SW 1271 (cell line): ENCODE results near the gene OBP2B.
A peak's percentile ranks its signal among the peaks of the same experiment; 100 is the strongest.
"Not testable (repeated sequence)": the region's sequence is repeated elsewhere in the genome, so short reads cannot be mapped to it uniquely, and the experiment has no call there.

Experiments used
- DNase-seq, 2 experiments: peaks; one replicate each; lab custom pipeline; 2025; lab: John Stamatoyannopoulos, UW

The OBP2B gene

GRCh38 chr9:133201424-133202144 lies 7.5 kb downstream of the OBP2B start:
- no peak for DNase-seq

GRCh38 chr9:133200631-133201030 lies 8.4 kb downstream of the OBP2B start:
- DNase-seq = no peak

GRCh38 chr9:133199648-133200321 lies 9.3 kb downstream of the OBP2B start:
- DNase-seq = no peak

- no peak for DNase-seq
Observed at GRCh38 chr9:133195029-133195428, 14.0 kb downstream of the OBP2B start.

GRCh38 chr9:133194597-133194996 lies 14.5 kb downstream of the OBP2B start:
- no peak for DNase-seq

GRCh38 chr9:133191989-133192388 lies 17.1 kb downstream of the OBP2B start:
- DNase-seq = no peak

GRCh38 chr9:133189826-133190225 lies 19.2 kb downstream of the OBP2B start:
- DNase-seq = no peak

- DNase-seq = no peak
Observed at GRCh38 chr9:133188843-133189180, 20.2 kb downstream of the OBP2B start.

GRCh38 chr9:133188006-133188842 lies 20.8 kb downstream of the OBP2B start:
- peak in 1 of 2 experiments; percentile 16 for DNase-seq

- DNase-seq = no peak
Observed at GRCh38 chr9:133187561-133188005, 21.5 kb downstream of the OBP2B start.

GRCh38 chr9:133186736-133187135 lies 22.3 kb downstream of the OBP2B start:
- no peak for DNase-seq

- DNase-seq = peak; percentile 51 to 73
Observed at GRCh38 chr9:133184971-133185370, 24.1 kb downstream of the OBP2B start.

- DNase-seq = no peak
Observed at GRCh38 chr9:133182151-133182550, 26.9 kb downstream of the OBP2B start.

- DNase-seq = no peak
Observed at GRCh38 chr9:133181561-133181960, 27.5 kb downstream of the OBP2B start.

- no peak for DNase-seq
Observed at GRCh38 chr9:133180953-133181352, 28.1 kb downstream of the OBP2B start.

GRCh38 chr9:133173056-133173455 lies 36.0 kb downstream of the OBP2B start:
- DNase-seq = no peak

- DNase-seq = no peak
Observed at GRCh38 chr9:133171161-133171961, 37.7 kb downstream of the OBP2B start.

- DNase-seq = no peak
Observed at GRCh38 chr9:133170716-133171115, 38.3 kb downstream of the OBP2B start.

GRCh38 chr9:133169687-133170086 lies 39.4 kb downstream of the OBP2B start:
- not testable (repeated sequence) for DNase-seq

- no peak for DNase-seq
Observed at GRCh38 chr9:133169102-133169501, 39.9 kb downstream of the OBP2B start.

GRCh38 chr9:133168432-133168831 lies 40.6 kb downstream of the OBP2B start:
- DNase-seq = no peak

- DNase-seq = no peak
Observed at GRCh38 chr9:133167769-133168168, 41.3 kb downstream of the OBP2B start.
